Measurements from ENCODE around the gene RASSF3.

DNA sequence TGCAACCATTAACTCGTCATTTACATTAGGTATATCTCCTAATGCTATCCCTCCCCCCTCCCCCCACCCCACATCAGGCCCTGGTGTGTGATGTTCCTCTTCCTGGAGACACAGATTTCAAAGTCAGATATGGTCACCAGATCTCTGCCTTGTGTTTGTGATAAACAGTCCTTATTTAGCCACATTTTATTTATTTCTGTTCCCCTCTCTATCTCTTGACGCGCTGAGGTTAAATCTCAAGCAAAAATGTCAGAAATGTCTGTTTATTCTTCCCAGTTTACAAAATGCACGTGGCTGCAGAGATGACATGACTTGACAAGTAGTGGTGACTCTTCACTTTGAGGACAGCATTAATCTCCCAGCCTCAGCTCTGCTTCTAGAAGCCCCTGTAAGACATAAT is 11.5 kb upstream of the RASSF3 start:
- no peak for TF ChIP-seq POLR2A (IDR thresholded peaks at IDR 0.05)
- TF ChIP-seq, protein P1, sequence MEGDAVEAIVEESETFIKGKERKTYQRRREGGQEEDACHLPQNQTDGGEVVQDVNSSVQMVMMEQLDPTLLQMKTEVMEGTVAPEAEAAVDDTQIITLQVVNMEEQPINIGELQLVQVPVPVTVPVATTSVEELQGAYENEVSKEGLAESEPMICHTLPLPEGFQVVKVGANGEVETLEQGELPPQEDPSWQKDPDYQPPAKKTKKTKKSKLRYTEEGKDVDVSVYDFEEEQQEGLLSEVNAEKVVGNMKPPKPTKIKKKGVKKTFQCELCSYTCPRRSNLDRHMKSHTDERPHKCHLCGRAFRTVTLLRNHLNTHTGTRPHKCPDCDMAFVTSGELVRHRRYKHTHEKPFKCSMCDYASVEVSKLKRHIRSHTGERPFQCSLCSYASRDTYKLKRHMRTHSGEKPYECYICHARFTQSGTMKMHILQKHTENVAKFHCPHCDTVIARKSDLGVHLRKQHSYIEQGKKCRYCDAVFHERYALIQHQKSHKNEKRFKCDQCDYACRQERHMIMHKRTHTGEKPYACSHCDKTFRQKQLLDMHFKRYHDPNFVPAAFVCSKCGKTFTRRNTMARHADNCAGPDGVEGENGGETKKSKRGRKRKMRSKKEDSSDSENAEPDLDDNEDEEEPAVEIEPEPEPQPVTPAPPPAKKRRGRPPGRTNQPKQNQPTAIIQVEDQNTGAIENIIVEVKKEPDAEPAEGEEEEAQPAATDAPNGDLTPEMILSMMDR (IDR thresholded peaks at IDR 0.05), result no peak
- TF ChIP-seq POLR2AphosphoS5 (IDR thresholded peaks at IDR 0.05), result no peak

Data from breast epithelium (tissue), 3 donors.